Caco-2 (cell line): Measurements from ENCODE around the gene HOXD12. TPM values are rescaled to one million over a fixed set of nuclear protein-coding genes. Genes with fewer than 3 reads are reported as not detected.

Source experiments
- BruUV-seq: library from RNA; stranded (reverse); fragments of 400-500 nt; replicated peaks from 2 replicates; lab custom pipeline; 2021; lab: Mats Ljungman, UMichigan
- CTCF ChIA-PET: fragments of 300-600 bp; sonication (Branson Sonifier 250); formaldehyde crosslinking; loops from one replicate; lab custom pipeline; 2022; ENCODE audit warnings: antibody characterized with exemption; lab: Charles Lee
- POLR2A ChIA-PET: fragments of 300-600 bp; sonication (Branson Sonifier 250); formaldehyde crosslinking; loops from one replicate; lab custom pipeline; 2022; ENCODE audit warnings: antibody characterized with exemption; lab: Charles Lee
- DNase-seq, 2 experiments: peaks; one replicate each; pipeline versions ENCODE4 v3.0.0 to v3.0.0-alpha.2; 2020 to 2022
- H3K27me3 ChIP-seq: replicated peaks from 2 replicates; pipeline ENCODE4 v1.6.0; 2011; ENCODE audit warnings: low read length; ENCODE audit not compliant: control insufficient read depth, insufficient read depth
- H3K36me3 ChIP-seq: 2 replicates; pipeline ENCODE4 v1.5.1; 2011; ENCODE audit warnings: low read length; ENCODE audit not compliant: control insufficient read depth, insufficient read depth
- H3K4me1 ChIP-seq: fragments of 250-450 bp; sonication (Bioruptor Pico); 2 replicates; pipeline ENCODE4 v1.5.1; 2020; ENCODE audit warnings: mild to moderate bottlenecking
- H3K4me3 ChIP-seq: 2 replicates; pipeline ENCODE4 v1.5.1; 2011; ENCODE audit warnings: low read depth, mild to moderate bottlenecking, control low read depth, low read length
- H3K9me3 ChIP-seq: fragments of 250-450 bp; sonication (Bioruptor Pico); 2 replicates; pipeline ENCODE4 v1.5.1; 2020; ENCODE audit warnings: mild to moderate bottlenecking, moderate library complexity
- H3K27ac Mint-ChIP-seq: one replicate; pipeline ENCODE4 v1.8.0; 2022; ENCODE audit warnings: mixed read lengths; ENCODE audit not compliant: unreplicated experiment
- H3K27me3 Mint-ChIP-seq: one replicate; pipeline ENCODE4 v1.8.0; 2022; ENCODE audit warnings: mixed read lengths; ENCODE audit not compliant: insufficient read depth, unreplicated experiment
- H3K36me3 Mint-ChIP-seq: one replicate; pipeline ENCODE4 v1.8.0; 2022; ENCODE audit warnings: mild to moderate bottlenecking, mixed read lengths; ENCODE audit not compliant: insufficient read depth, unreplicated experiment
- H3K4me1 Mint-ChIP-seq: one replicate; pipeline ENCODE4 v1.8.0; 2022; ENCODE audit warnings: low read depth, mixed read lengths; ENCODE audit not compliant: unreplicated experiment
- H3K4me3 Mint-ChIP-seq: one replicate; pipeline ENCODE4 v1.8.0; 2022; ENCODE audit warnings: mild to moderate bottlenecking, moderate library complexity, mixed read lengths; ENCODE audit not compliant: unreplicated experiment
- H3K9me3 Mint-ChIP-seq: one replicate; pipeline ENCODE4 v1.8.0; 2022; ENCODE audit warnings: mixed read lengths; ENCODE audit not compliant: unreplicated experiment
- CTCF ChIP-seq, 2 experiments: fragments of 200-600 bp in 1 of 2; IDR thresholded peaks; 1 replicate in 1 of 2; 2 replicates in 1 of 2; pipeline versions ENCODE4 v1.5.1 to v1.8.0; 2011 to 2022; ENCODE audit warnings: antibody characterized with exemption in 1 of 2, control low read depth in 1 of 2, inconsistent platforms in 1 of 2, low read depth in 1 of 2, low read length in 1 of 2, mild to moderate bottlenecking in 1 of 2, moderate library complexity in 1 of 2; ENCODE audit not compliant: insufficient read depth in 1 of 2, severe bottlenecking in 1 of 2, unreplicated experiment in 1 of 2
- intact Hi-C: fragments of 100-400 bp; cut with micrococcal nuclease; formaldehyde crosslinking; loops from one replicate; pipeline ENCODE4 v1.10.0; 2022; ENCODE audit not compliant: unreplicated experiment
- total RNA-seq: library from RNA; stranded (reverse); gene quantifications from 2 replicates; pipeline ENCODE4 v1.2.3, GENCODE V29; 2022

HOXD12 gene
- total RNA-seq, 1 experiment from 2014 or later = not detected

DNA sequence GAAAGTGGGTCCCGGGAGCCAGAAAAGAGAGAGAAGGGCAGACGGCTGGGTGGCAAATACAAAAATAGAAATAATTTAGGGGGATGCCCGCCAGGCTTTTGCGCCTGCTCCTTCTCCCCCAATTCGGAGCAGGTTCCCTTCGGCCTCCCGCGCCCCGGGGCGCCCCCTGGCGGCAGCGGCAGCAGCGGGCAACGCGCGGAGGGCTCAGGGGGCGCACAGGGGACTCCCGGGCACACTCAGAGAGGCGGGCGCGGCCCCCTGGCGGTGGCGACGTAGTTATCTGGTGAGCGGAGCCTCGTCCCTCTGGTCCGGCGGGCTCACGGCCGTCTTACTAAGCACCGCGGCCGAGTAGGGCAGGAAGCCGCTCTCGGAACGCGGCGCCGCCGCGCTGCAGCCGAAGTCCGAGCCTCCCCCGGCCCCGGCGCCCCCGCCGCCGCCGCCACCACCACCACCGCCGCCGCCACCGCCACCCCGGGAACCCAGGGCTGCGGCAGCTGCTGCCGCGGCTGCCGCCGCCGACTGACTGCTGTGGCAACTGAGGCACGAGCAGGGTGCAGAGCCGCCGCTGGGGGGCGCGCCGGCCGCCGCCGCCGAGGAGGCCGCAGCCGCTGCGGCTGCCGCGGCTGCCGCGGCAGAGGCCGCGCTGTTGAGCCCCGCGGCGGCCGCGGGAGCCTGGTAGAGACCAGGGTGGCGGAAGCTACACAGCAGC lies 19.6 kb upstream of the HOXD12 start:
- POLR2A ChIA-PET = no interaction called here
- no TSS peak for BruUV-seq
- H3K4me3 ChIP-seq = peak overlapping the region; percentile 33

GRCh38 chr2:176080540-176081375 lies 18.8 kb upstream of the HOXD12 start:
- H3K4me1 Mint-ChIP-seq = peaks cover 19% of the 10 kb centered on the region
- peaks cover 57% of the 10 kb centered on the region for H3K27me3 Mint-ChIP-seq
- ChIA-PET CTCF (interaction anchor here (0.6 to 1.2 kb wide), 4 partner anchors 26 to 716 kb away, joined by 3 to 4 read pairs (median 3); no protein-coding TSS in a partner anchor), POLR2A (no interaction called here)
- peaks cover 5% of the 10 kb centered on the region for H3K36me3 Mint-ChIP-seq
- no peaks in the 10 kb centered on the region for H3K9me3 Mint-ChIP-seq
- Histone ChIP-seq H3K9me3 (peaks cover 15% of the 10 kb centered on the region), H3K4me1 (peaks cover 10% of the 10 kb centered on the region; the same call in 1 of the 2 replicates), H3K27me3 (peaks cover 16% of the 10 kb centered on the region), H3K4me3 (peak overlapping the region; percentile 33), H3K36me3 (no peaks in the 10 kb centered on the region)
- peak overlapping the region; percentile 85 for H3K4me3 Mint-ChIP-seq
- intact Hi-C loops = loop anchor here (1.0 to 10.0 kb wide), 4 partner anchors 78 to 390 kb away; partner anchors contain the start of gene LNPK
- H3K27ac Mint-ChIP-seq = no peak overlapping the region
- peak; percentile 58 to 63 for DNase-seq
- no peak for TF ChIP-seq CTCF (IDR thresholded peaks at IDR 0.05; ENCODE audit: insufficient read depth in 1 of 2, low read depth in 1 of 2, low read length in 1 of 2, severe bottlenecking in 1 of 2, unreplicated experiment in 1 of 2)
- BruUV-seq = no TSS peak

More for the DNA sequence above, 19.6 kb upstream of the HOXD12 start:
- DNase-seq = peak; percentile 77 to 84
- H3K27me3 ChIP-seq = peaks cover 12% of the 10 kb centered on the region
- intact Hi-C loops = loop anchor here (1.0 to 10.0 kb wide), 4 partner anchors 77 to 390 kb away; partner anchors contain the start of gene LNPK
- H3K4me1 ChIP-seq = peaks cover 3% of the 10 kb centered on the region; the same call in 1 of the 2 replicates
- H3K9me3 ChIP-seq = peaks cover 15% of the 10 kb centered on the region
- peak; percentile 78 to 97 for TF ChIP-seq CTCF (IDR thresholded peaks at IDR 0.05; ENCODE audit: insufficient read depth in 1 of 2, low read depth in 1 of 2, low read length in 1 of 2, severe bottlenecking in 1 of 2, unreplicated experiment in 1 of 2)
- peaks cover 5% of the 10 kb centered on the region for H3K36me3 Mint-ChIP-seq
- CTCF ChIA-PET = interaction anchor here (0.7 to 1.3 kb wide), 6 partner anchors 16 to 715 kb away, joined by 3 to 6 read pairs (median 3); no protein-coding TSS in a partner anchor
- H3K4me1 Mint-ChIP-seq = peaks cover 15% of the 10 kb centered on the region
- peak overlapping the region; percentile 85 for H3K4me3 Mint-ChIP-seq
- H3K27ac Mint-ChIP-seq = no peak overlapping the region
- H3K36me3 ChIP-seq = no peaks in the 10 kb centered on the region
- H3K9me3 Mint-ChIP-seq = no peaks in the 10 kb centered on the region
- peaks cover 56% of the 10 kb centered on the region for H3K27me3 Mint-ChIP-seq

- intact Hi-C loops = loop anchor here (2.0 to 10.0 kb wide), 2 partner anchors 79 to 197 kb away; partner anchors contain the start of gene LNPK
- Mint-ChIP-seq H3K4me1 (peaks cover 19% of the 10 kb centered on the region), H3K9me3 (no peaks in the 10 kb centered on the region), H3K4me3 (peak overlapping the region; percentile 85), H3K27me3 (peaks cover 57% of the 10 kb centered on the region), H3K36me3 (peaks cover 5% of the 10 kb centered on the region), H3K27ac (no peak overlapping the region)
- BruUV-seq = no TSS peak
- no peak overlapping the region for H3K4me3 ChIP-seq
- CTCF ChIA-PET = no interaction called here
- no peaks in the 10 kb centered on the region for H3K36me3 ChIP-seq
- POLR2A ChIA-PET = no interaction called here
- TF ChIP-seq CTCF (IDR thresholded peaks at IDR 0.05; ENCODE audit: insufficient read depth in 1 of 2, low read depth in 1 of 2, low read length in 1 of 2, severe bottlenecking in 1 of 2, unreplicated experiment in 1 of 2) = no peak
- DNase-seq = no peak
- peaks cover 15% of the 10 kb centered on the region for H3K9me3 ChIP-seq
- H3K27me3 ChIP-seq = peaks cover 20% of the 10 kb centered on the region
- peaks cover 14% of the 10 kb centered on the region; the same call in 1 of the 2 replicates for H3K4me1 ChIP-seq
Observed at GRCh38 chr2:176081376-176081836, 18.2 kb upstream of the HOXD12 start.
